Measurements from ENCODE around the gene ARHGAP24. TPM values are rescaled to one million over a fixed set of nuclear protein-coding genes. Genes with fewer than 3 reads are reported as not detected.

ARHGAP24 gene
- total RNA-seq, 4 donors from 2014 or later = 3.6 to 35.3 (median 7.2) TPM

GRCh38 chr4:85967872-85968271, 492.9 kb downstream of the ARHGAP24 start:
- no peak for TF ChIP-seq CTCF (IDR thresholded peaks at IDR 0.05)
- no peak for TF ChIP-seq POLR2A (IDR thresholded peaks at IDR 0.05)
- 62 to 67% methylated on average over 2 of the region's 2 CpGs for WGBS, 2 donors
- no peak overlapping the region for H3K27ac ChIP-seq
- no peaks in the 10 kb centered on the region for H3K36me3 ChIP-seq
- intact Hi-C loops (cut with DNase I) = no loop called here
- DNase-seq = no peak
- H3K9me3 ChIP-seq = no peaks in the 10 kb centered on the region
- no peak overlapping the region for H3K4me3 ChIP-seq
- H3K27me3 ChIP-seq = no peaks in the 10 kb centered on the region
- H3K4me1 ChIP-seq = no peaks in the 10 kb centered on the region

- Histone ChIP-seq H3K4me3 (no peak overlapping the region), H3K27ac (no peak overlapping the region), H3K27me3 (no peaks in the 10 kb centered on the region), H3K9me3 (no peaks in the 10 kb centered on the region), H3K36me3 (no peaks in the 10 kb centered on the region), H3K4me1 (no peaks in the 10 kb centered on the region)
- no peak for DNase-seq
- intact Hi-C loops (cut with DNase I) = no loop called here
- 33 to 39% methylated on average over 3 of the region's 3 CpGs for WGBS, 2 donors
- TF ChIP-seq POLR2A (IDR thresholded peaks at IDR 0.05) (no peak), CTCF (IDR thresholded peaks at IDR 0.05) (peak in 5 of 6 experiments; percentile 26 to 63 (median 49))
These were observed 494.2 kb downstream of the ARHGAP24 start for GRCh38 chr4:85968945-85969819.

- Histone ChIP-seq H3K27ac (no peak overlapping the region), H3K9me3 (no peaks in the 10 kb centered on the region), H3K36me3 (no peaks in the 10 kb centered on the region), H3K4me3 (no peak overlapping the region), H3K4me1 (no peaks in the 10 kb centered on the region), H3K27me3 (no peaks in the 10 kb centered on the region)
- intact Hi-C loops (cut with DNase I) = no loop called here
- WGBS, 2 donors = 9 to 62% methylated on average over 1 to 2 of the region's 2 CpGs
- no peak for TF ChIP-seq CTCF (IDR thresholded peaks at IDR 0.05)
- no peak for TF ChIP-seq POLR2A (IDR thresholded peaks at IDR 0.05)
- DNase-seq = no peak
These were observed 495.6 kb downstream of the ARHGAP24 start for GRCh38 chr4:85970535-85970934.

- no peak for DNase-seq
- H3K4me1 ChIP-seq = no peaks in the 10 kb centered on the region
- WGBS, 2 donors = 69 to 70% methylated on average over 3 of the region's 3 CpGs
- no peak overlapping the region for H3K27ac ChIP-seq
- peaks cover 0 to 6% (median 0%) of the 10 kb centered on the region in 3 donors for H3K36me3 ChIP-seq
- no peak for TF ChIP-seq POLR2A (IDR thresholded peaks at IDR 0.05)
- no peak for TF ChIP-seq CTCF (IDR thresholded peaks at IDR 0.05)
- no peak overlapping the region for H3K4me3 ChIP-seq
- H3K9me3 ChIP-seq = no peaks in the 10 kb centered on the region
- intact Hi-C loops (cut with DNase I) = no loop called here
- no peaks in the 10 kb centered on the region for H3K27me3 ChIP-seq
These were observed 504.3 kb downstream of the ARHGAP24 start for GRCh38 chr4:85979276-85979675.

GRCh38 chr4:85986266-85986665, 511.3 kb downstream of the ARHGAP24 start:
- DNase-seq = no peak
- intact Hi-C loops (cut with DNase I) = no loop called here
- 90 to 93% methylated on average over 1 of the region's 1 CpG for WGBS, 2 donors
- H3K4me3 ChIP-seq = no peak overlapping the region
- no peak for TF ChIP-seq POLR2A (IDR thresholded peaks at IDR 0.05)
- no peak for TF ChIP-seq CTCF (IDR thresholded peaks at IDR 0.05)
- no peaks in the 10 kb centered on the region for H3K9me3 ChIP-seq
- H3K4me1 ChIP-seq = no peaks in the 10 kb centered on the region
- H3K27me3 ChIP-seq = no peaks in the 10 kb centered on the region
- peaks cover 0 to 6% (median 0%) of the 10 kb centered on the region in 3 donors for H3K36me3 ChIP-seq
- H3K27ac ChIP-seq = no peak overlapping the region

Data from esophagus squamous epithelium (tissue), 5 donors.